ENCODE data around the gene PSMC4. TPM values are rescaled to one million over a fixed set of nuclear protein-coding genes. Genes with fewer than 3 reads are reported as not detected.
"Not testable (repeated sequence)": the region's sequence is repeated elsewhere in the genome, so short reads cannot be mapped to it uniquely, and the experiment has no call there.

Gene PSMC4
- total RNA-seq, 2 donors from 2014 or later, result 14.2 to 43.8 TPM

- no peak overlapping the region for H3K4me3 ChIP-seq
- TF ChIP-seq POLR2A (IDR thresholded peaks at IDR 0.05) (no peak), CTCF (IDR thresholded peaks at IDR 0.05) (no peak)
- no peak for ATAC-seq
- 93 to 100% methylated on average over 2 of the region's 2 CpGs for WGBS, 2 donors
- intact Hi-C loops (cut with DNase I), result no loop called here
- H3K9me3 ChIP-seq, result no peaks in the 10 kb centered on the region
- H3K36me3 ChIP-seq (replicated peaks in 1 of 2; ENCODE audit: insufficient read depth in 1 of 2, low read depth in 2 of 2), result no peaks in the 10 kb centered on the region
- H3K27ac ChIP-seq, result no peak overlapping the region
- no peaks in the 10 kb centered on the region for H3K27me3 ChIP-seq
- peaks cover 11% of the 10 kb centered on the region for H3K4me1 ChIP-seq
- DNase-seq, result no peak
Measured at GRCh38 chr19:39949026-39949747, 21.8 kb upstream of the PSMC4 start.

- Histone ChIP-seq H3K27me3 (no peaks in the 10 kb centered on the region), H3K4me3 (no peak overlapping the region), H3K27ac (no peak overlapping the region), H3K9me3 (no peaks in the 10 kb centered on the region), H3K4me1 (no peaks in the 10 kb centered on the region), H3K36me3 (replicated peaks in 1 of 2; ENCODE audit: insufficient read depth in 1 of 2, low read depth in 2 of 2) (no peaks in the 10 kb centered on the region)
- no peak for ATAC-seq
- DNase-seq, result no peak
- TF ChIP-seq POLR2A (IDR thresholded peaks at IDR 0.05) (no peak), CTCF (IDR thresholded peaks at IDR 0.05) (no peak)
- WGBS, 2 donors, result 75 to 93% methylated on average over 2 of the region's 2 CpGs
- intact Hi-C loops (cut with DNase I), result no loop called here
Measured at GRCh38 chr19:39951065-39951650, 19.8 kb upstream of the PSMC4 start.

- DNase-seq (no peak), ATAC-seq (no peak)
- H3K9me3 ChIP-seq, result no peaks in the 10 kb centered on the region
- H3K4me3 ChIP-seq, result no peak overlapping the region
- H3K27me3 ChIP-seq, result no peaks in the 10 kb centered on the region
- no peaks in the 10 kb centered on the region for H3K36me3 ChIP-seq (replicated peaks in 1 of 2; ENCODE audit: insufficient read depth in 1 of 2, low read depth in 2 of 2)
- no peak overlapping the region for H3K27ac ChIP-seq
- 50 to 71% methylated on average over 3 of the region's 3 CpGs for WGBS, 2 donors
- intact Hi-C loops (cut with DNase I), result no loop called here
- H3K4me1 ChIP-seq, result no peaks in the 10 kb centered on the region
- TF ChIP-seq CTCF (IDR thresholded peaks at IDR 0.05) (no peak), POLR2A (IDR thresholded peaks at IDR 0.05) (no peak)
Measured at GRCh38 chr19:39951686-39952085, 19.3 kb upstream of the PSMC4 start.

GRCh38 chr19:39953915-39954314 is 17.1 kb upstream of the PSMC4 start:
- intact Hi-C loops (cut with DNase I), result no loop called here
- no peak for DNase-seq
- H3K36me3 ChIP-seq (replicated peaks in 1 of 2; ENCODE audit: insufficient read depth in 1 of 2, low read depth in 2 of 2), result no peaks in the 10 kb centered on the region
- WGBS, 2 donors, result 83 to 97% methylated on average over 7 of the region's 7 CpGs
- no peak overlapping the region for H3K4me3 ChIP-seq
- no peaks in the 10 kb centered on the region for H3K27me3 ChIP-seq
- H3K4me1 ChIP-seq, result no peaks in the 10 kb centered on the region
- ATAC-seq, result no peak
- H3K27ac ChIP-seq, result no peak overlapping the region
- H3K9me3 ChIP-seq, result no peaks in the 10 kb centered on the region
- TF ChIP-seq POLR2A (IDR thresholded peaks at IDR 0.05) (no peak), CTCF (IDR thresholded peaks at IDR 0.05) (no peak)

GRCh38 chr19:39957886-39958285 is 13.1 kb upstream of the PSMC4 start:
- H3K4me1 ChIP-seq; H3K27ac ChIP-seq; H3K36me3 ChIP-seq (replicated peaks in 1 of 2; ENCODE audit: insufficient read depth in 1 of 2, low read depth in 2 of 2); H3K27me3 ChIP-seq; ATAC-seq; intact Hi-C loops (cut with DNase I); DNase-seq; H3K4me3 ChIP-seq; H3K9me3 ChIP-seq: not testable (repeated sequence)
- WGBS, 2 donors, result 90 to 97% methylated on average over 5 of the region's 5 CpGs

GRCh38 chr19:39958942-39959341 is 12.0 kb upstream of the PSMC4 start:
- 85 to 89% methylated on average over 3 of the region's 3 CpGs for WGBS, 2 donors
- DNase-seq; H3K36me3 ChIP-seq (replicated peaks in 1 of 2; ENCODE audit: insufficient read depth in 1 of 2, low read depth in 2 of 2); intact Hi-C loops (cut with DNase I); H3K9me3 ChIP-seq; H3K27me3 ChIP-seq; ATAC-seq; H3K4me1 ChIP-seq; H3K4me3 ChIP-seq; H3K27ac ChIP-seq: not testable (repeated sequence)

- H3K9me3 ChIP-seq; ATAC-seq; DNase-seq; intact Hi-C loops (cut with DNase I); H3K4me3 ChIP-seq; H3K36me3 ChIP-seq (replicated peaks in 1 of 2; ENCODE audit: insufficient read depth in 1 of 2, low read depth in 2 of 2); H3K4me1 ChIP-seq; H3K27me3 ChIP-seq; H3K27ac ChIP-seq: not testable (repeated sequence)
- WGBS, 2 donors, result 58 to 76% methylated on average over 13 of the region's 13 CpGs
Measured at GRCh38 chr19:39959407-39959806, 11.6 kb upstream of the PSMC4 start.
